Retinal pigment epithelial cell (primary cell): ENCODE results near the gene AGAP3.

Experiments used
- DNase-seq: peaks from one replicate; pipeline ENCODE4 v3.0.0-alpha.2; 2010; ENCODE audit warnings: low read depth
- H3K4me3 ChIP-seq: 2 replicates; pipeline ENCODE4 v1.5.1; 2011; ENCODE audit warnings: mild to moderate bottlenecking, low read length, control low read depth, moderate library complexity
- TF ChIP-seq, protein P1 (sequence below): conservative IDR thresholded peaks from 2 replicates; pipeline ENCODE4 v1.5.1; 2011; ENCODE audit warnings: low read depth, low read length, control low read depth, inconsistent platforms

Gene AGAP3

DNA sequence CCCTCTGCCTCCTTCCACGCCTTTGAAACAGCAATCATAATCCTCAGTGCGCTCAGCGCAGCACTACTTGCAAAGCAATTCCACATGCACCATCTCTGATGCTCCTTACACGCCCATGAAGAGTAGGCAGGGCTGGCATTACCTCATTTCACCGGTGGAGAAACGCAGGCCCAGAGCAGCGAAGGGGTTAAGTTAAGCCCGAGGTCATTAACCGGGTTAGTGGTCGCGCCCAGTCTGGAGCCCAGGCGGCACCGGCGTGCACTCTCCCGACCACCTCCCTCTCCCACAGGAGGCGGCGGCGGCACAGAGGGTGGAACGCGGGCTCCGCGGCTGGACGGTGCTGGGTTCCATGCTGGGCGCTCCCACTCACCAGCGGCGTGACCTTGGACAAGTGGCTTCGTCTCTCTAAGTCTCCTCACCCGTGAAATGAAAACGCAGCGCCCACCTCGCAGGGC, 6.2 kb upstream of the AGAP3 start:
- DNase-seq, result no peak
- TF ChIP-seq, protein P1, sequence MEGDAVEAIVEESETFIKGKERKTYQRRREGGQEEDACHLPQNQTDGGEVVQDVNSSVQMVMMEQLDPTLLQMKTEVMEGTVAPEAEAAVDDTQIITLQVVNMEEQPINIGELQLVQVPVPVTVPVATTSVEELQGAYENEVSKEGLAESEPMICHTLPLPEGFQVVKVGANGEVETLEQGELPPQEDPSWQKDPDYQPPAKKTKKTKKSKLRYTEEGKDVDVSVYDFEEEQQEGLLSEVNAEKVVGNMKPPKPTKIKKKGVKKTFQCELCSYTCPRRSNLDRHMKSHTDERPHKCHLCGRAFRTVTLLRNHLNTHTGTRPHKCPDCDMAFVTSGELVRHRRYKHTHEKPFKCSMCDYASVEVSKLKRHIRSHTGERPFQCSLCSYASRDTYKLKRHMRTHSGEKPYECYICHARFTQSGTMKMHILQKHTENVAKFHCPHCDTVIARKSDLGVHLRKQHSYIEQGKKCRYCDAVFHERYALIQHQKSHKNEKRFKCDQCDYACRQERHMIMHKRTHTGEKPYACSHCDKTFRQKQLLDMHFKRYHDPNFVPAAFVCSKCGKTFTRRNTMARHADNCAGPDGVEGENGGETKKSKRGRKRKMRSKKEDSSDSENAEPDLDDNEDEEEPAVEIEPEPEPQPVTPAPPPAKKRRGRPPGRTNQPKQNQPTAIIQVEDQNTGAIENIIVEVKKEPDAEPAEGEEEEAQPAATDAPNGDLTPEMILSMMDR, result no peak
- peak overlapping the region; percentile 73 for H3K4me3 ChIP-seq

- TF ChIP-seq, protein P1, result no peak
- DNase-seq, result no peak
- H3K4me3 ChIP-seq, result peak within 1 kb of the TSS; percentile 73
These were observed 5.6 kb upstream of the AGAP3 start, which contains the start of gene FASTK for GRCh38 chr7:151080522-151081169. FASTK (minus strand) TSS chr7:151080809; CDS start chr7:151080766, 43 bp downstream.

GRCh38 chr7:151081170-151082101, 4.8 kb upstream of the AGAP3 start:
- TF ChIP-seq, protein P1, result no peak
- peak overlapping the region; percentile 72 for H3K4me3 ChIP-seq
- no peak for DNase-seq

DNA sequence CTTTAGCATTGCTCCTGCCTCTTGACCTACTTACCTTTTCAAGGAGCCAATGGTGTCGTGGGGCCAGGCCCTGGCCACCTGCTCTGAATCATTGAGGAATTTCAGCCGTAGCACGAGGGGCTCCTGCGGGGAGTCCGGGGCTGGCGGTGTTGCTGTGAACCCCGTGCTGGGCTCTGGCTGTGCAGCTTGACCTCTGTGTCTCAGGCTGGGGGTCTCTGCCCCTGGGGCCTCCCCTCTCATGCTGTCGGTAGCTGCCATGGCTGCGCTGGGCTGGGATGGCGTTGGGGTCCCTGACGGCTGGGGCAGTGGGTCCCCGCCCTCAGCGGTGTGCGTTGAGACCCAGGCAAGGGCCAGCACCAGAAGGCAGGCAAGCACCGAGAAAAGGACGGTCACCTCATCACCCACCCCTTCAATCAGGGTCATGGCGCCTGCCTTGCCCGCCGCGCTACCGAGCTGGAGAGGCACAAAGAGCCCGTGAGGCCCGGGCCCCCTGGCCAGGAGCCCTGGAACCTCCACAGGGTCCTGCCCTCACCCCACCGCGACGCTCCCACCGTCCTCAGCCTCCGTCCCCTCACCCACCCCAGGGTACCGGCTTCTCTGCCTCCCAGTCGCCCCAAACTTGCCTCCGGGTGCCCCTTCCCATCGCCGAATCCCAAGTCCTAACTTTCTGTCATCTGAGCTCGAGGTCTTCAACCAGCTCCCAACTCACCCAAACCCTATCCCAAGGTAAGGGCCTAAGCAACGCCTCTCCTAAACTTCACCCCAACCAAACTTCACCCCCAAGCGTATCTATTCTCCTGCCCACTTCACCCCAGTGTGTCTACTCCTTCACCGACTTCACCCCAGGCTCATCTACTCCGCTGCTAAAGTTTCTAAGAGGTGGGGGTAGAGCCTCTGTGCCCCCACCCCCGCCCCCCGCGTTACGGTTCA, 3.9 kb upstream of the AGAP3 start:
- DNase-seq, result no peak
- peak overlapping the region; percentile 72 for H3K4me3 ChIP-seq
- TF ChIP-seq, protein P1, result no peak

GRCh38 chr7:151083071-151083823, 3.0 kb upstream of the AGAP3 start, which contains the start of gene TMUB1:
TMUB1 (minus strand) TSS chr7:151083493; CDS start chr7:151082563, 930 bp downstream.
- peak within 1 kb of the TSS; percentile 72 for H3K4me3 ChIP-seq
- no peak for DNase-seq
- TF ChIP-seq, protein P1, result no peak

DNA sequence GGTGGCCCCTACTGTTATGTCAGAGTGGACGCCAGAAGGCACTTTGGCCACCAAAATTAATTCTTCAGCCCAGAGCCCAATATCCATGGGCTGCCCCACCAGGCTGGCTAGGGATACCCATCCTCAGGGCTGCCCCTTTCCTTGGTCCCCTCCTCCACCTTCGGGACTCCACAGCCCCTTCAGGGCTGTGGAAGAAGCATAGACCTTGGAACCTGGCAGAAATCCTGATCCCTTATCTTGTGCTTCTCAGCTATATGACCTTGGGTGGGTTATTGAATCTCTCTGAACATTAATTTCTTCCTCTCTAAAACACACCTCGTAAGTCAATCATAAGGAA, 2.5 kb upstream of the AGAP3 start:
- TF ChIP-seq, protein P1, result no peak
- H3K4me3 ChIP-seq, result peak overlapping the region; percentile 72
- DNase-seq, result no peak
